Vagina (tissue), 2 donors: ENCODE results near the gene IER5L.
A peak's percentile ranks its signal among the peaks of the same experiment; 100 is the strongest.

Source experiments
- POLR2A ChIP-seq, 2 donors: fragments of 450-650 bp; IDR thresholded peaks; one replicate each; pipeline ENCODE4 v1.6.1; 2017; ENCODE audit warnings: antibody characterized with exemption in 2 of 2, mild to moderate bottlenecking in 2 of 2, moderate library complexity in 2 of 2
- POLR2AphosphoS5 ChIP-seq, 2 donors: sonication (generic); formaldehyde crosslinking; IDR thresholded peaks; one replicate each; pipeline ENCODE4 v1.9.0; 2017; ENCODE audit warnings: antibody characterized with exemption in 2 of 2, mild to moderate bottlenecking in 2 of 2, low read depth in 1 of 2; ENCODE audit not compliant: insufficient read depth in 1 of 2
- TF ChIP-seq, protein P1 (sequence below), 3 experiments: fragments of 450-650 bp in 2 of 3; fragments of 200-600 bp in 1 of 3; sonication (generic) in 1 of 3; IDR thresholded peaks; one replicate each; pipeline ENCODE4 v1.5.1; 2017 to 2019; ENCODE audit warnings: antibody characterized with exemption in 3 of 3, mild to moderate bottlenecking in 2 of 3, moderate library complexity in 2 of 3

DNA sequence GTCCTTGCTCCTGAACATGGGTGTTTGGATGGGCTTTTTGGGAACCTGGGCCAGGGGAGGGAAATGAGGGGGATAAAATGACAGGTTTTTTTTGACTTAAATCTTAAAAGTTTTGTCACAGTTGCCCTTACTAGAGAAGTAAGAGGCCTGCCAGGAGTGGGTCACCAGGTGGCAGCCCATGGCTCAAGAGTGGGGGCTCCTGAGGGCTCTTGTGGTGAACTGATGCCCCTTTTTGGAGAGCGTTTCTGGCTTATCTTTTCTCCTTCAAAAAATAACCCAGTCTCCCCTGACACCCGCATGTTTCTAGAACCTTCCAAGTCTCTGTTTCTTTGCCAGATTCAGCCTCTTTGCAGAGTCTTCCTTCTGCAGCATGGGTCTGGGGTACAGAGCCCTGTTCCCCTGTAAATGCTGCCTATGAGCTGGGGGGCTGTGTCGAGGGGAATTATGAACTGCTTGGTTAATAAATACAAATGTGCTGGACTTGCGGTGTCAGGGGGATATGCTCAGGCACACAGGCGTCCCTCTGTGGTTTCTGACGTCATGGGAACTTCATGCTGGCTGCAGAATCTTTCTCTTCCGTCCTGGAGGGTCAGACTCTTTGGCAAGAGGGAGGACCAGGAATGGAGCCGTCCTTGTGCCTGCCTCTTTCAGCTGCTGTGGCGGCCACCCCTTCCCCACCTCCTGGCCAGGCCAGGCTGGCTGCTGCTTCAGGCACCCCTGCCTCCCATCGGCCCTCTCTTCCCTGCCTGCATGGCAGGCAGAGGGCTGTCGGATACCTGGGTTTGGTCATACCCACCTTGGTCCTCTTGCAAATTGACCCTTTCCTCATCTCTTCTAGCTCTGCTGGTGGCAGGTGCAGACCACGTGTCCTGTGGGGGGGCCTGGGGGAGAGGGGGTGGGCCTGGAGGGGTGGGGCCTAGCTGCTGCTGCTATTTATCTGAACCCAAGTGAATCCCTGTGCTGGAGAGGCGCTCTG lies 36.7 kb downstream of the IER5L start:
- TF ChIP-seq, protein P1, sequence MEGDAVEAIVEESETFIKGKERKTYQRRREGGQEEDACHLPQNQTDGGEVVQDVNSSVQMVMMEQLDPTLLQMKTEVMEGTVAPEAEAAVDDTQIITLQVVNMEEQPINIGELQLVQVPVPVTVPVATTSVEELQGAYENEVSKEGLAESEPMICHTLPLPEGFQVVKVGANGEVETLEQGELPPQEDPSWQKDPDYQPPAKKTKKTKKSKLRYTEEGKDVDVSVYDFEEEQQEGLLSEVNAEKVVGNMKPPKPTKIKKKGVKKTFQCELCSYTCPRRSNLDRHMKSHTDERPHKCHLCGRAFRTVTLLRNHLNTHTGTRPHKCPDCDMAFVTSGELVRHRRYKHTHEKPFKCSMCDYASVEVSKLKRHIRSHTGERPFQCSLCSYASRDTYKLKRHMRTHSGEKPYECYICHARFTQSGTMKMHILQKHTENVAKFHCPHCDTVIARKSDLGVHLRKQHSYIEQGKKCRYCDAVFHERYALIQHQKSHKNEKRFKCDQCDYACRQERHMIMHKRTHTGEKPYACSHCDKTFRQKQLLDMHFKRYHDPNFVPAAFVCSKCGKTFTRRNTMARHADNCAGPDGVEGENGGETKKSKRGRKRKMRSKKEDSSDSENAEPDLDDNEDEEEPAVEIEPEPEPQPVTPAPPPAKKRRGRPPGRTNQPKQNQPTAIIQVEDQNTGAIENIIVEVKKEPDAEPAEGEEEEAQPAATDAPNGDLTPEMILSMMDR (IDR thresholded peaks at IDR 0.05), result no peak
- TF ChIP-seq POLR2AphosphoS5 (IDR thresholded peaks at IDR 0.05; ENCODE audit: insufficient read depth in 1 of 2, low read depth in 1 of 2) (peak; percentile 22 to 71), POLR2A (IDR thresholded peaks at IDR 0.05) (peak in 1 of 2 donors; percentile 23)
